Fibroblast of gingiva (primary cell): ENCODE results near the gene FAM83B.
"Not testable (repeated sequence)": the region's sequence is repeated elsewhere in the genome, so short reads cannot be mapped to it uniquely, and the experiment has no call there.

Experiments used
- DNase-seq: peaks from one replicate; pipeline ENCODE4 v3.0.0-alpha.2; 2011; ENCODE audit warnings: low read depth

FAM83B gene

DNA sequence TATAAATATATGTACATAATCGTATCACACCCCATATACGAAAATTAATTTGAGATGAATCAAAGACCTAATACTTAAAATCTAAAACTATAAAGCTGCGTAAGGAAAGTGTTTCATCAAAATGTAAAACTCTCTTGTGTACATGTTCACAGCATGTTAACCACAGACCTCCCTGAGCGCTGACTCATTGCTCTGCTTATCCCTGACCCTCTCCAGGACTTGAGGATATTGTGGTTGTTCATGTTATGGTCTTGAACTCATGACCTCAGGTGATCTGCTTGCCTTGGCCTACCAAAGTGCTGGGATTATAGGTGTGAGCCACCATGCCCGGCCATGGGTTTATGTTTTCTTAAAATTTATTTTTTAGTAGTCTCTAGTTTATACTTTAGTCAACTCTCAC is 14.2 kb downstream of the FAM83B start:
- DNase-seq, result no peak

DNA sequence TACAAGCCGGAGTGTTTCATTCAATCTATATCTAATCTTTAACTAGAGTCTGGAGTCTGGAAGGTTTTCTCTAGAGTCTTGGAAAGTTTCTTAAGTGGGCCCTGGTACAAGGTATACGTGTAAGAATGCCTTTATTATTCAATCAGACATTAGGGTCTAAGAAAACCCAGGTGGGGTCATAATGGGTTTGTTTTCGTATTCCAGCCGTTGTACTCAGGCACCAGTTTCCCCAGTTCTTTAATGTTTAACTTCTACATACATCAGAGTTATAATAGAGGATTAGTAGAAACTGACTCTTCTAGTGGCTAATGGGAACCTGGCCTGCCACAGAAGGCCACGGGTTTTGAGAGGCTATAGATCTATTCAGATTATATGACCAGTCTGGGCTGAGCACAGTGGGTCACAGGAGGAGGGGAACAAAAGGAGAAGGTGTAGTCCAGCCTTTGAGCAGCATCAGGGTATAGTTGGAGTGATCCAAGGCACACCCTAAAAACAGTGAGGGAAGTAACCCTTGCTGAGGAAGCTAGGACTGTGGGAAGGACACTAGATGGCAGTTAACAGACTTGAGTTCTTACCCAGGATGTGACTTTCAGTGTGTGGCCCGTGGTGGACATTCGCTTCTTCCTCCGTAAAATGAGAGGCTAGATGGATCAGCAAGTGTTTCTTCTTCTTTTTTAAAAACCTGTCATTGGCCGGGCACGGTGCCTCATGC is 15.5 kb downstream of the FAM83B start:
- DNase-seq, result no peak

DNA sequence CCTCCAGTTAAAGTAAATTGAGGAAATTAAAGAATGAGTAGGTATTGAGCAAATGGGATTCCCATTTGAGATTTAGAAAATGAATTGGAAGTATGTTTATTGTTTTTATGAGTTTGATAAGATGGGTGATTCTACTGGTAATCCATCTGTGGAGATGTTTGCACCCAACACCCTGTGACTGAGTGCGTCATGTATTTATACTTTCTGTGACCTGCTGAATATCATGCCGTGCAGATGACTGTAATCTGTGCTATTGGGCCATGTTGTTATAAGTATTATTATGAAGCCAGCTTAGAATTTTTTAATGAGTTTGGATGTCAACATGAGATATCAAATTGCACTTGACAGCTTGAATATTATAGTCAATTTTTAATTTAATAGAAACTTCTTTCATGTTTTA is 17.7 kb downstream of the FAM83B start:
- DNase-seq, result no peak

DNA sequence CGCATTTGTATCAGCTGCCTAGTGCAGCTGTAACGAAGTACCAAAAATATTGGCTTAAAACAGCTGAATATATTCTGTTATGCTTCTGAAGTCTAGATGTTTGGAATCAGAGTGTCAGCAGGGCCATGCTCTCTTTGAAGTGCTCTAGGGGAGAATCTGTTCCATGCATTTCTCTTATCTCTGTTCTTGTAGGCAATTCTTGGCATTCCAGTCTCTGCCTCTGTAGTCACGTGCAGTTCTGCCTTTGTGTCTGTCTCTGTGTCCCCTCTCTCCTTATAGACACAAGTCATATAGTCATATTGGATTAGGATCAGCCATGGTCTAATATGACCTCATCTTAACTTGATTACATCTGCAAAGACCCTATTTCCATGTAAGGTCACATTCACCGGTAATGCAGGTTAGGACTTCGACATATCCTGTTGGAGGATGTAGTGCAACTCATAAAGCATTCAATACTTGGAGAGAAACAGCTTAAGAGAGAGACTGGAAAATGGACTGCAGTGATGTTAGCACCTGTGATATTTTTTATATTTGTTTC is 18.6 kb downstream of the FAM83B start:
- no peak for DNase-seq

DNA sequence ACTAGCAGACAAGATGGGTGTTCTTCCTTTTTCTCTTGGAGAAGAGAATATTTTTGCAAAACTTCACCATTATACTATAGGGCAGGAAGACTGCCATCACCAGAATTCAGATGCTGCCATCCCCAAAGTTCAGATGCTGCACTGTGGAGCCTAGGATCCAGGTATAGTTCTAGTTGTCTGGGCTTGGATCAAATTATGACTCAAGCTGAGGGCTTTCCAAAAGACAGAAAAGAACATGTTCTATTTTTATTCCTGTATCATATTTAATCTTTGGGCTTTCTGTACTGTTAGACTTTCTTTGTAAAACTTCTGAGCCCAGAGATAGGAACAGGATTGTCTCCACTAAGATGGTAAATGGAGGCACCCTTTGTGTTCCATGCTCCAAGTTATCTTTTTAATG is 22.0 kb downstream of the FAM83B start:
- DNase-seq, result no peak

DNA sequence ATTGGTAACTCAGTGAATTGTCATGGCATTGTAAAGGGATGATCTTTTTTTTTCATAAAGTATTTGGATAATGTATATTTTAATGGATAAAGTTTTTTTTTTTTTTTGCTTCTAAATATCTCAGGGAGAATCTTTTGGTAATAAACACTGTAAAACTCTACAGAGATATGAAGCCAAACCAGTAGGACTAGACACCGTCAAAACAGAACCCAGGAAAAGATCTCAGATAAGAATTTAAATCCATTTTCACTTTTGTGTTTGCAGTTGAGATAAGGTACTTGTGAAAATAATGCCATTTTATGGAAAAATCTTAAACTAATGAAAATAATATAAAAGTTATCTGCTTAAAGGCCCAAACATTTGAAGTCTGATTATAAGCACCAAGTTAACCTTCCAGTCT is 27.0 kb downstream of the FAM83B start:
- DNase-seq, result no peak

DNA sequence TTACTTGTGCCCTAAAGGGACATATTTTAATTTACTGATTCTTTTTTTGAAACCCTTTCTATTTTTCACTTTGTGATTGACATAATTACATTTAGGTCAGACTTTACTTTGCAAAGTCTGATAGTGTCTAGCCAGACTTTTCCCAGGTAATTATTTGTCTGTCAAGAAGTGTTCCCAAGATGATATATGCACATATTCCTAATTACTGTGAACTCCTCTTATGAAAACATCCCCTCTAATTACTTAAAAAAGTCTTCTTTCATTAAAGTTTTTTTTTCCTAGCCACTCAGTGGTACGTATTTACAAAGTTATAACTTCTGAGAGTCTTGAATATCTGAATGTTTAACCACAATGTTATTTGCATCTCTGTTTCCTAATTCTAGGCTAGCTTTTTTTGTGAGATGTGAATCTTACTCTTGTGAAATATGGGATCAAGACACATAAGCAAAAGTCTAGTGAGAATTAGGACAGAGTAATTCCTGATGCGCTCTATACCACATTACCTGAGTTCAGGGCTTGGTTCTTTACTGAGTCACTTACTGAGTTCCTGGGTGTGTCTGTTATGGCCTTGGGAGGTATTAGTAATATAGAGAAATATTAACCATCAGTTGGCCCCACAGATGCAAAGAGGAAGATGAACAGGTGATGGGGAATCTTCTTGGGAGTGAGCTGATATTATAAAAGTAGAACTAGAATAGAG is 27.9 kb downstream of the FAM83B start:
- no peak for DNase-seq

DNA sequence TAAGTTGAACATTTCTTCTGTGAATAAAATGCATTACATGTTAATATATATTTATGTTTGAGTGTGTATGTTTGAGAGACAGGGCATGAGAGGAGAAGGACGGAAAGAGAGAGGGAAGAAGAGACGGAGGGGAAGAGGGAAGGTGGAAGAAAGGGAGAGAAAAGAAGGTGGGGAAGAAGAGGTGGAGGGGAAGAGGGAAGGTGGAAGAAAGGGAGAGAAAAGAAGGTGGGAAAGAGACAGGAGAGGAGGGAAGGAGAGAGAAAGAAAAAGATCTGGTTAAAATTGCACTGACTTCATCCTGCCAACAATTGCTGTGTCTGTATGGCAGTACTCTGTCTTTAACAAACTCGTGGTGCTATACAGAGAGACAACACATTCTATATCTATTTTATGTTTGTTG is 29.0 kb downstream of the FAM83B start:
- DNase-seq, result no peak

DNA sequence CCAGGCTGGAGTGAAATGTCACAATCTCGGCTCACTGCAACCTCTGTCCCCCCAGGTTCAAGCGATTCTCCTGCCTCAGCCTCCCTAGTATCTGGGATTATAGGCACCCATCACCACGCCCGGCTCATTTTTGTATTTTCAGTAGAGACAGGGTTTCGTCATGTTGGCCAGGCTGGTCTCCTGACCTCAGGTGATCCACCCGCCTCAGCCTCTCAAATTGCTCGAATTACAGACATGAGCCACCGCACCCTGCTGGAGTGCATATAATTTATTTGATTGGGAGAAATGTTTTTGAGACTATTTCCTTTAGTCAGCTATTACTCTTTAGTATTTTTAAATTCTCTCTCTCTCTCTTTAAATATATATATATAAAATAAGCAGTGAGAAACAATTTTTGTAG is 29.8 kb downstream of the FAM83B start:
- no peak for DNase-seq

DNA sequence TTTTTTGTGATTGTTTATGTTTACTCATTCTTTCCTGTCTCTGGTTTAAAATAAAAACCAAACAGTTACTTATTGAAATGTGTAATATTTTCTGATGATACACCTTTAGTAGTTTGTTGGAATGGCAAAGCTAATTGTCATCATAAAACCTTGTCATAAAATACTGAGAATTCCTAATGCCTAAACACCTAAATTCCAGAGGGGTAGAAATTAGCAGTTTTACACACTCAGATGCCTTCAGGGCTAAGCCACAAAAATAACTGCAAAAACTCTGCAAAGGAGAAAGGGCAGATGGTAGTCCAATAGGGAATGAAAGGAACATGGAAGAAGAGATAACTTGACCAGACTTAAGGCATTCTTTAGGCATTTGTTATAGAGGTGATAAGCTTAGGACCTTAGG is 30.3 kb downstream of the FAM83B start:
- DNase-seq, result no peak

DNA sequence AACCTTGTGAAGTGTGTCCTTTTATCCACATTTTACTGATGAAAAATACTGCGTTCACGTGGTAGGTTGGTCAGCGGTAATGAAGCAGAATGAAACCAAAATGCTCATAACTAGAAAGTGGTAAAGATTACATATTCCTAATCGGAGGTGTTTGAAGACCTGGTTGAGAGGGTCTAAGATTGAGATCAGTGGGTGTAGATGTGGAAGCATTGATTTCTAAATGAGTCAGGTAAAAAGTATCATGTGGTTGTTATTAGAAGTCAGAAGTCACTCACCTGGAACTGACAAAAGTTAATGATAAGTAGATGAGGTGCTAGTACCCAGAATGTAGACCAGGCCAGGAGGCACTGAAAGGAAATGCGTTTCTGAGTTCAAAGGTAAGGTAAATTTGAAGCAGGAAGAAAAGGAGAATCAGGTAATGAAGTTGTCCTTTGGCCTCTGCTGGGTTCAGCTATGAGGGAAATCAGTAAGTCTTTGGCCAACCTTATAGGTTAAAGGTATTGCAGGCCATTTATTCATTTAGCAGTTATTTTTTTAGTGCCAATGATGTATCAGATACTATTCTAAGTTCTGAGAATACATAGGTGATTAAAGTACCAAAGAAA is 31.2 kb downstream of the FAM83B start:
- DNase-seq, result no peak

DNA sequence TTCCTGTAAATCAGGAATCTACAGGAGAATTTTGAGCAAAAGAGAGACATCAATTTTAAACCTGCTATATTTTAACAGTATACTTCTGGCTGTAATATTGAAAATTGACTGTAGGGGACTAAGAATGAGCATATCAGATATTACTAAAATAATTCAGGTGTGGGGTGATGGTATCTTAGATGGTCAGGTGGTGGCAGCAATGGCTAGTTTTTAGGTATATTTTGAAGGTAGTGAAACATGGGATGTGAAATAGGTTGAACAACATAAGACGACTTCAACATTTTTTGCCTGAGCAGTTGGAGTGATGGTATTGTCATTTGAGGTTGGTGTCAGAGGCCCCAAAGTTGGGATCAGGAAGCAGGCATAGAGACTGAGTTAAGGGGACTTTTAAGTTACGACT is 32.1 kb downstream of the FAM83B start:
- no peak for DNase-seq

DNA sequence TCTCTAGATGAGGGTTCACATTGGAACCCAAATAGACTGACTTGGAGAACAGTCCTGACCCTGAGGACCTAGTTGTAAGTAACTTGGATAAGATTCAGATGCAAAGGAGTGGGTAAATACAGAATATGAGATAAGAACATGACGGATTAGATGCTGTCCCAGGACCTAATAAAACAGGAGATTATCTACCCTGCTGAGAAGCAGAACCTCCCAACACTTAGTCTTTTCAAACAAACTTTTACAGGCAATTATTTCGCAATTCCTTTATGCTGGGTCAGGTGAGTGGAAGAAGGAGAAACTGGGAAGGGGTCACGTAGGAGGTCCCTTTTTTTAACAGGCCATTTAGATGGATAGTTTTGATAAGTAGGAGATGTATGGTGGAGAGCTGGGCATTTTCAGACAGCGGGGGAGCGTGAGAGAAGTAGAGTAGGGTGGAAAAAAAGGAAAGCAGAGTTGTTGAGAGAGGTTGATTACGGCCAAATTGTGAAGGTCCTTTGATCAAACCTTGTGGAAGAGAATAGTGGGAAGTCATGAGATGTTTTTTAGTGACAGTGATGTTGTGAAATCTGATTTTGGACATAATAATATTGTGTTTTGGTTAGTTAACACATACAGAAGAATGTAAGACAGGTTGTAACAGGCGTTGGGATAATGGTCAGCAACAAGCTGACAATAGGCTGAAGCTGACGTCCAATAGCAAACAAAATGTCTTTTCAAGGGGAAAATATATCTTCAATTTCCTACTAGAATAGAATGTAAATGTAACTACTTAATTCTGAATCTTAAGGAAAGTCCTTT is 32.8 kb downstream of the FAM83B start:
- DNase-seq, result no peak

DNA sequence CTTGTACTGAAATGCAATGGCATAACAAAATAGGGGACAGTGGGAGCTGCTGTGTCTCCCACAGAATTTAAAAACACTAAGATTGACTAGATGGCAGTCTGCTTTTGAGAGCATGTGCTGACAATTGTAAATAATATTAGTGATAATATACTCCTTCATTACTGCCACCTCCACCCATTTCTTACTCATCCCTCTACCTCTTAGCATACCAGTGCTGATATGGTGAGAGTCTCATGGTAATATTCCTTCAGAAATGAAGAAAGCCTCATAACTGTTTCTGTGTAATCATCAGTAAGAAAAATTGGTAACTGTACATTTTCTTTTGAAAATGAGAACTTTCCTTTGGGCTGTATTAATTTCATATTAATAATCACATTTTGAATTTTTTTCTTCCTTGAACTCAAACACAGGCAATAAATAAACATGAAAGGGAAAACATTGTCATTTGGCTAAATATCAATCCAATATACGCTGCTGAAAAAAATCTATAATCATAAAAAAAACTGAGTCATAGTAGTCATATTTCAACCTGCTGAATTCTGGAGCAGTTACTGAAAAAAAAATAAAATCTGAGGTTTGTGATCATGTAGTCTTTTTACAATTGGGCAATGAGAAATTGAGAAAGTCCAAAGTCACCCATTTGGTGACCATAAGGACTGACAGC is 34.6 kb downstream of the FAM83B start:
- no peak for DNase-seq

DNA sequence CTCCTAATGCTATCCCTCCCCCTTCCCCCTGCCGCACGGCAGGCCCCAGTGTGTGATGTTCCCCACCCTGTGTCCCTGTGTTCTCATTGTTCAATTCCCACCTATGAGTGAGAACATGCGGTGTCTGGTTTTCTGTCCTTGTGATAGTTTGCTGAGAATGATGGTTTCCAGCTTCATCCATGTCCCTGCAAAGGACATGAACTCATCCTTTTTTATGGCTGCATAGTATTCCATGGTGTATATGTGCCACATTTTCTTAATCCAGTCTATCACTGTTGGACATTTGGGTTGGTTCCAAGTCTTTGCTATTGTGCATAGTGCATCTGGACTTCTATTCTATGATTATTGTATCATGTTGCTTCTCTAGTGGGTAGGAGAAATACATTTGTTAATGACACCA is 35.3 kb downstream of the FAM83B start:
- not testable (repeated sequence) for DNase-seq

DNA sequence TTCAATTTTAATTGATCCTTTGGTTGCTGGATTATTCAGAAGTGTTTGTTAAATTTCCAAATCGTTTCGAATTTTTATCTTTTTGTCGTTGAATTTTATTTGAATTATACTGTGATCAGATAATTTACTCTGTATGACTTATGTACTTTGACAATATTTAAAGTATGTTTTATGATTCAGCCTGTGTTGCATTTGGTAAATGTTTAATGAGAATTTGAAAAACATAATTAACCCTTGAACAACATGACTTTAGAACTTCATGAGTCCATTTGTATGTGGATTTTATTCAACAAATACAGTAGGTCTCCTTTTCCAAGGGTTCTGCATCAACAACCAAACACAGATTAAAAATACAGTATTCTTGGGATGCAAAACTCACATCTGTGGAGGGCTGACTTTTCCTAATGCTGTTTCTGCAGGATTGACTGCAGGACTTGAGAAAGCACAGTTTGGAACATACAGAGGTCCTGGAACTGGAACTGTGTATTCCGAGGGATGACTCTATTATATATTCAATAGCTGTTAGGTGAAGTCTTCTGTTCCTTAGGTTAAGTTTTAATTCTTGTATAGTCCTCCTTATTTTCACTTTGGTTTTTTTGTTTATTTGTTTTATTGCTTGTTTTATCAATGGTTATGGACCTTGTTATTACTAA is 40.5 kb downstream of the FAM83B start:
- no peak for DNase-seq

DNA sequence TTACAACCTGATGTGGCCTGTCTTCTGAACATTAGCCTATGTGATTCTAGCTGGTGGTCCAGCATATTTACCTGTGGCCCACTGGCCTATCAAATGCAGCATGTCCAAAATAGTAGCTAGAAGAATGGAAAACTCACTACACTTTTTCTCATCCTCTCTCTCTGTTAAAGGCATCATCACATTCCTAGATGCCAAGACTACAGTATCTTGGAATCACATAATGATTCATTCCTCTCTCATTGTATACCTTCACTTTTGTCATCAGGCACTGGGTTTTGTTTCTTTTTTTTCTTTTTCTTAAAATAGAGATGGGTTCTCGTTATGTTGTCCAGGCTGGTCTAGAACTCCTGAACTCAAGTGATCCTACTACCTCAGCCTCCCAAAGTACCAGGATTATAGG is 45.0 kb downstream of the FAM83B start:
- no peak for DNase-seq

DNA sequence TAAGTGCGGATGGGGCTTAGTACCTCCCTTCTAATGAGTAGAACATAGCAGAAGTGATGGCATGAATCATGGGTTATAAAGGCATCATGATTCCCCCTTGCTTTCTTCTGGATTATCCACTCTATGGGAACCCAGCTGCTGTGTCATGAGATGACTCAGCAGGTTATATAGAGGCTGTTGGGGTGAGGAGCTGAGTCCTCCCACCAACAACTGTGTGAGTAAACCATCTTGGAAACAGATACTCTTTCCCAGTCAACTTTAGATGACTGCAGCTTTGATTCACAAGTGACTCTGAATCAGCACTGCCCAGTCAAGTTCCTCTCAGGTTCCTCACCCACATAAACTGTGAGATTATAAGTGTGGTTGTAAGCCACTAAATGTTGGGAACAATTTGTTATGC is 46.3 kb downstream of the FAM83B start:
- no peak for DNase-seq

DNA sequence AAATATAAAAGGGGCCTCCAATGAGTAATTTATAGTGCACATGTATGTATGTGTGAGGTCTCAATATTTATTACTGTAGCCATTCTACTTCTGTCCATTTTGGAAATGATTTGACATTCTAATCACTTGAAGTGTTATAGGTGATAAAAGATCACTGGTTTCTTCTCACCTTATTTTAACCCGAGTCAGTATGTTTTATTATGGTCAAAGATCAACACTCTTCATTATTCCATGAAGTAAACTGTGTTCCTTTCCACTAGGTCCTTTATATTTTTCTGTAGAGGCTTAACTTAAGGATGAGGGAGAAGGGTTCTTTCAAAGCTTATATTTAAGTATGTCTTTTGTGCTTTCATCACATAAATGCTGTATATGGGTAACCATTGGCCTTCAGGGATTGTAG is 47.2 kb downstream of the FAM83B start:
- DNase-seq, result no peak

DNA sequence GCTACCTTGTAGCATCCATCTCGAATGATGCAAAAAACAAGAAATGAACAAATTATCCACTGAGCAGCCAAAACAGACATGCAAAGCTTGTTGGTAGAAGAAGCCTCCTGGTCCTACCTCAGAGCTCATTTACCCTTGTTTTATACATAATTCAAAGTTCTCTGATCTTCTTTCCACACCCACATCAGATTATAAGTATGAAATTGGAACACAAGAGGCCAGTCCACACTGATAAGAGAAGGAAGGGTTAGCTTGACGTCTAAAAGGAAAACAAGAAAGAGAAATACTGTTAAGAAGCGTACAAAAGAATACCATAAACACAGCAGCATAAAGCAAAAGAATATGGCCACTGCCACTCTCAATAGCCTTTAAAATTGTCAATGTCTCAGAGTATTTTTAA is 49.7 kb downstream of the FAM83B start:
- no peak for DNase-seq

DNA sequence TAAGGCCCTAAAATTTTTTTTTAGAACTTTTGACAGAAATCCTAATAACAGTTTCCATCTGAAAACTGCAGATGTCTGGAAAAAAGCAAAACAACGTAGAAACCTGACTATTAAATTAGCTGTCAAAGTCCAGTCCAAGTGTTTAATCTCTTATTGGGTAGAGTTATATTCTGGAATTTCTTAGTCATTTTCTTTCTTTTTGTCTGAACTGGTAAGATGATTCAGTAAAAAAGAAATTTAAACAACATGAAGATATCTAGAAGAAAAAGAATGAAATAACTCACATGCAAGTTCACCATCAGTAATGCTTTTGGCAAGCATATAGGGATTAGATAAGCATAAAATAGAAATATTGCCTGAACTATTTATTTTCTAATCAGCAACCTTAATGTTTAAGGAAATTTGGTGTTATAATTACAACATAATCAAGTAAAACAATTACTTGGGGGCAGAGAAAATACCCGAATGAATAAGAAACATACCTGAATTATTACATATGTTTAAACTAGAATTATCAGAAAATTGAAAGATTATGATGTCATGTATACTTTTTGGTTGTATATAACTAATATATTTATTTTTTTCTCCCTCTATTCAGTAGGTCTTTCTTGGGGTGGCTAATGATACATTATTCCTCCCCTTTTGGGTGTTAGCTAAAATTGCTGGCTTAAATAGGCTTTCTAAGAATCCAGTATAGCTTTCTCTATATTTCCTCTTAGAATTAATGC is 51.1 kb downstream of the FAM83B start:
- no peak for DNase-seq
